HTR-8/SVneo (cell line): ENCODE data around the gene SLC12A2.

ENCODE experiments used
- DNase-seq: peaks from one replicate; pipeline ENCODE4 v3.0.0; 2011; ENCODE audit warnings: low spot score, mixed read lengths; ENCODE audit not compliant: insufficient read length
- FAIRE-seq: peaks from 2 replicates; lab custom pipeline; 2011; peaks lifted over from hg19 to GRCh38; lab: Jason Lieb, UNC

SLC12A2 gene

GRCh38 chr5:128156521-128156920 lies 73.0 kb downstream of the SLC12A2 start:
- DNase-seq: no peak
- FAIRE-seq: no peak

- FAIRE-seq: no peak
- no peak for DNase-seq
Observed at GRCh38 chr5:128158342-128158741, 74.8 kb downstream of the SLC12A2 start.

- DNase-seq: no peak
- FAIRE-seq: no peak
Observed at GRCh38 chr5:128163991-128164390, 80.4 kb downstream of the SLC12A2 start.

DNA sequence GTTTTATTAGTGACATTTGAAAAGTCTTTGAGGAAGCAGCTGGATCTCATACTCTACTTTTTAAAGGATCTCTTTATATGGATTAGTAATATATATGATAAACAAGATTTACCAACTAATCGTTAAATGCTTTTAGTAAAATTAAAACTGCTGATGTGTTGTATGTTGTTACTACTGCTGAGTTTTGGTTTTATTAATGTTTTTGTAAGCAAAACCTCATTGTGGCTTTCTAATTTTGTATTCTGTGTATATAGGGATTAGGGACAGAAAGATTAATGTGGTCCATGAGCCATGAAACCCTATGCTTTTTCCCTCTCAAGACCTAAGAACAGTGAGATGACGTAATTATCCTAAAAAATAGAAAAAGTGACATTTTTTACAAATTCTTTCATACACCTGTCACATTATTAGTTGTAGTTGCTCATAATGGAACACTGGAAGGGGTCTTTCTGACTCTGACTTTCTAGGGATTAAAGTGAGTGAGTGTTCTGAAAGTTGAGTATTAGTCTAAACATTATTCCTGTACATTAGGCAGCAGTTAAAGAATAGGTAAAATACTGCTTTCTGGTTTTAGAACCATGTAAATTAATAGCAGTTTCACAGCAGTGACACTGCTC lies 85.9 kb downstream of the SLC12A2 start:
- FAIRE-seq (no peak), DNase-seq (no peak)

DNA sequence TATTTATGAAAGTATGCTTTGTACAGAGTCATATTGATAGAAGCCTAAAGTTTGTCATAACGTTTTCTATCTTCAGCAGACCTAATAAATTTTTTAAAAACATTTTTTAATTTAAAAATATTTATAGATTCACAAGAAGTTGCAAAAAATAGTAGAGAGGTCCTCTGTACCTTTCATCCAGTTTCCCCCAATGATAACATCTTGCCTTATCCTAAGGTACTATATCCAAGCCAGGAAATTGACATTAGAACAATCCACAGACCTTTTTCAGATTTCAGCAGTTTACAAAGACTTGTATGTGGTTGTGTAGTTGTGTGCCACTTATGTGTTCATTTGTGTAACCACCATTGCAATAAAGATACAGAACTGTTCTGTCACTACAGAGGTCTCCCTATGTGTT lies 88.5 kb downstream of the SLC12A2 start:
- DNase-seq (no peak), FAIRE-seq (no peak)

GRCh38 chr5:128174951-128175350 lies 91.4 kb downstream of the SLC12A2 start:
- DNase-seq (peak; percentile 19), FAIRE-seq (no peak)

DNA sequence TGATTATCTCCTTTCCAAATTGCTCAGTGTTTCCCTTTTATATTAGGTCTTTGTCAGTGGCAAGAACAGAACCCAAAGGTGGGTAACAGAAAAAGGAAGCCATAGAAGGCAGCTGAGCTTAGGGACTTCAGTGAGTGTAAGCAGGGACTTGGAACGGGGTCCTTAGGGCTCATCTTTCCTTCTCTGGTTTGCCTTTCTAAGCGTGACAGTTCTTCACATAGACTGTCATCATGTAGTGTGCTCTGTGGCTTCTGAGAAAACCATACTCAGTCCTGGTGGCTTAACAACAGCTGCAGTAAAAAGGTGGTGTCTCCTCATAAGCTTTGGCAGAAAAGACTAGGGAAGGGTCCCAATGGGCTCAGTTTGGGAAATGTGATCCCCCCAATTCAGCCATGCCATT lies 108.8 kb downstream of the SLC12A2 start:
- DNase-seq (no peak), FAIRE-seq (no peak)

DNA sequence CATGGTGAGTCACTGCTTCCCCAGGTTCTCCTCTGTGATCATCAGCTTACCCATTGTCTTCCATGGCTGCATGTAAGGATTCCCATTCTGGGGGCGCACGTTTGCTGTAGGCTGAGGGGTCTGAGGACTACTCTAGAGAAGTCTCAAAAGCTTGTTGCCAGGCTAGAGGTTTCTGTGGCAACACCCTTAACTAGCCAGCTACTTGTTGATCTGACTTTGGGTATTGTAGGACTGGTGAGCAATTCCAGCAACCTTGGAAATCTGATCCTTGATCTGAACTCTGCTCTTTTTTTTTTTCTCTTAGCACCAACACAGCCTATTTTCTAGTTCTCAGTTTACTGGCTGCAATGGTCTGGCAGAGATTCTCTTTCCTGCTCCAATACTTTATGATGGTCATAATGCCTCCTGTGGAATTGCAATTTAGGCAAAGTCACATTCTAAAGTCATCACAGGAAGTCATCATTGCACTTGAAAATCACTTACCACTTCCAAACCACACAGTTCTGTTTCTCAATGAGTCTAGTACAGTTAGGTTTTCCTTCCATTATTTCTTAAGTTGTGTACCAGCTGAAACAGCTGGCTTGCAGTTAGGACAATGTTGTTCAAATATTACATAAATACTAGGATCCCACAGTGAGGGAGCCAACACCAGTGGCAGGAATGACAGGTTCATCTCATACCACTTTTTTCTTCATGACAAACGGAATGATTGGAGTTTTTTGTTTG lies 110.3 kb downstream of the SLC12A2 start:
- FAIRE-seq (no peak), DNase-seq (no peak)

- DNase-seq (no peak), FAIRE-seq (no peak)
Observed at GRCh38 chr5:128195316-128195715, 111.8 kb downstream of the SLC12A2 start.

- FAIRE-seq (no peak), DNase-seq (no peak)
Observed at GRCh38 chr5:128196080-128196479, 112.5 kb downstream of the SLC12A2 start.

DNA sequence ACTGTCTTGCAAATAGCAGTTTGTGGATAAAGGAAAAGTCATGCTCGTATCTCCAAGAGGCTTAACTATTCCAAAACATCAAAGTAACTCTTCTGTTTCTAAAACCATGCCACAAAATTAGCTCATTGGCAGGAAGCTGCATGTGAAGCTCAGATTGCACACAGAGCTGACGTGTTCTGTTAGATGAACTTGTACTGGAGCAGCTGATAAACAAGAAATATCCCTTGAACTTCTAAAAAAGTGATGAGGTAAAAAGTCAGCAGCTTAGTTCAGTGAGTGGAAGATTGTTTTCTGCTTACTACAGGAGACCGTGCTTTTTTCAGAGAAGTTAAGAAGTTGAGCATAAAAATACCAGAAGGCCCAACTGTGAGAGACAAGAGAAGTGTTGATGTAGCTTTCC lies 113.2 kb downstream of the SLC12A2 start:
- FAIRE-seq: no peak
- no peak for DNase-seq

DNA sequence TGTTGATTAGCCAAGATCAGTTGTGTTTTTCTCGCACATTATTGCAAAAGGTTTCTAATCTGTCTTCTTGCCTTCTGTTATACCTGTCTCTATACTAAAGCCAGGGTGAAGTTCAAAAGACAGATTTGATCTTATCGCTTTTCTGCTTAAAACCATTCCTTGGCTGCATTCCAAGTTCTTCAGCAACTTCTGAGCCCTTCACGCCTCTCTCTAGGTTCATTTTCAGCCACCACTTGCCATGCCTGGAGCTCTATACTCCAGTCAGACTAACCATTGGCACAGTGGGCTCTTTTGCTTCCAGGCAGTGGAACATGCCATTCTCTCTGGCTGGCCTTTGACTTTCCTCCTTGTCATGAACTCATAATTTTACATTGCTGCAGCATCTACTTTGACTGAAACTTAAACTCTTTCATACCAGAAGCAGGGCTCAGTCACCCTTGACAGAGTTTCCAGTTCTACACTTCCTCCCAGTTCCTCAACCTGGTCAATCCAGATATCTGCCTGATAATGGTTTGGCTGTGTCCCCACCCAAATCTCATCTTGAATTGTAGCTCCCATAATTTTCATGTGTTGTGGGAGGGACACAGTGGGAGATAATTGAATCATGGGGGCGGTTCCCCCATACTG lies 114.4 kb downstream of the SLC12A2 start:
- DNase-seq (no peak), FAIRE-seq (no peak)

GRCh38 chr5:128199104-128199503 lies 115.5 kb downstream of the SLC12A2 start:
- peak; percentile 9 for DNase-seq
- no peak for FAIRE-seq

- DNase-seq (no peak), FAIRE-seq (no peak)
Observed at GRCh38 chr5:128199611-128200010, 116.0 kb downstream of the SLC12A2 start.

GRCh38 chr5:128201065-128201926 lies 117.7 kb downstream of the SLC12A2 start:
- DNase-seq: peak; percentile 41
- FAIRE-seq: peak; percentile 33

DNA sequence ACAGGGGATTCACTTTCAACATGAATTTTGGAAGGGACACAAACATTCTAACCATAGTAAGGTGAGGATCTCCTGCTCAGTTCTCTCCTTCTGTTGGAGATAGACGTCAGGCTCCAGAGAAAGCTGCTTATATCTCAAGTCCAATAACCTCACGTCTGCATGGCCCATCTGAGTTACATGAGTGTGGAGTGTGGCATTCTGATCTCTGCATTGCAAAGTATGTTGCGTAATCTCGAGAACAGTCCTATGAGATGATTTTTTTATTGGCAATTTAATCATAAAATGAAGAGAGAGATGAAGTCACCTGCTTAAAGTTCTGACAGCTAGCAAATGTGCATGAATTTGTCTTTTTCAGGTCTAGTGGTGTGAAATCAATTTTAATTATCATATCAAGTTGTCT lies 118.8 kb downstream of the SLC12A2 start:
- no peak for DNase-seq
- no peak for FAIRE-seq

DNA sequence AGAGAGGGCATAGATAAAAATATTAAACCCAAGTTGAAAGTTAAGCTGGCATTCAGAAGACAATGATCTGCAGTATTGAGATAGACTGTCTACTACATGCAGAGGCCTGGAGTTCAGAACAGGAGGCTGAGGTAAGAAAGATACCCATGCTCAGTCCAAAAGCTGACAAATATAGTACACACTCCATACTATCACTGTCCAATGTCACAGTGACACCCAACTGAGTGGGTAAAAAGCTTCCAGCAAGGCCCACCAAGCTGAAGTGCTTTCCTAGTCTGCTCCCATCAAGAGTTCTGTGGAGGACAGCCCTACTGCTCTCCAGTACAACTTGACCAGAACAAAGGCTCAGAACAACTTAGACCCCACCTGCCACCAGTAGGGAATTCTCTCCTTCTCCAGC lies 124.9 kb downstream of the SLC12A2 start:
- FAIRE-seq (no peak), DNase-seq (no peak)

DNA sequence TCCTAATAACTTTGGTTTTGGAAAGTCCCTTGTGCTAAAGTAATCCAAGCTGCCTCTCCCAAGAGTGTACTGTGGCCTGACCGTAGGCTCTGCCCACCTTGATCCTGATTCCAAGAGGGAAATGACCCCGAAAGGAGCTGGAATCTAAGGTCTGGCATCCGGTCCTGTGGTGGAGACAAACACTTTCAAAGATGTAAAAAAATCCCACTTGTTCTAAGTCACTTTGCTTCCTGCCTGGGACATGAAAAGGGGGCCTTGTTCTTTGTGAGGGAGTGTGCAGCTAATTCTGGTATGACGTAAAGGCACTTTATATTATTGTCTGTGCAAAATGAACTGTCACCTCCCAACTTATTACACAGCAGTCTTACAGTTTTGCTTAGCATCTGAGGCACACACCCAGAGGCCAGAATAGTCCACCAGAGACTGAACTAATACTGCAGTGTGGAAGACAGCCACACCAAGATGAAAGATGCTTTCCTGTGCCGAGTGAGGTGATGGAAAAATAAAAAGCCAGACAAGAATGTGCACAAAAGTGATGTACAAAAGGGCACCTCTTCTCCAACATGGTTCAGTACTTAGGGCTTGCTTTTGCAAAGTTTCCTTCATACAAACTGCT lies 128.7 kb downstream of the SLC12A2 start:
- no peak for FAIRE-seq
- DNase-seq: no peak

GRCh38 chr5:128213340-128213739 lies 129.8 kb downstream of the SLC12A2 start:
- peak; percentile 20 for FAIRE-seq
- peak; percentile 30 for DNase-seq

GRCh38 chr5:128213833-128214232 lies 130.3 kb downstream of the SLC12A2 start:
- DNase-seq: no peak
- no peak for FAIRE-seq
